ENCODE measurements around the gene PVALEF.

The PVALEF gene

GRCh38 chr17:81195941-81196495 is 30.7 kb downstream of the PVALEF start:
- no peak for DNase-seq (ENCODE audit: low read depth in 1 of 2, low spot score in 1 of 2)
- no peak overlapping the region for H3K4me3 ChIP-seq (replicated peaks; ENCODE audit: insufficient read depth, low read length)
- no peaks in the 10 kb centered on the region for H3K27me3 ChIP-seq (ENCODE audit: insufficient read depth, poor library complexity, severe bottlenecking)
- no peak overlapping the region for H3K27ac ChIP-seq (replicated peaks)
- TF ChIP-seq REST (IDR thresholded peaks at IDR 0.05; ENCODE audit: insufficient replicate concordance, low read depth) = no peak
- TF ChIP-seq SPI1 (IDR thresholded peaks at IDR 0.05; ENCODE audit: borderline replicate concordance, low read depth) = no peak
- TF ChIP-seq POLR2AphosphoS5 (IDR thresholded peaks at IDR 0.05; ENCODE audit: low read depth) = no peak
- TF ChIP-seq GABPA (IDR thresholded peaks at IDR 0.05; ENCODE audit: low read depth) = no peak
- TF ChIP-seq CTCF (IDR thresholded peaks at IDR 0.05; ENCODE audit: insufficient read depth, low read length) = no peak

GRCh38 chr17:81196505-81197408 is 31.4 kb downstream of the PVALEF start:
- Histone ChIP-seq H3K4me3 (replicated peaks; ENCODE audit: insufficient read depth, low read length) (no peak overlapping the region), H3K27ac (replicated peaks) (no peak overlapping the region), H3K27me3 (ENCODE audit: insufficient read depth, poor library complexity, severe bottlenecking) (no peaks in the 10 kb centered on the region)
- DNase-seq (ENCODE audit: low read depth in 1 of 2, low spot score in 1 of 2) = no peak
- TF ChIP-seq POLR2AphosphoS5 (IDR thresholded peaks at IDR 0.05; ENCODE audit: low read depth) (no peak), GABPA (IDR thresholded peaks at IDR 0.05; ENCODE audit: low read depth) (no peak), REST (IDR thresholded peaks at IDR 0.05; ENCODE audit: insufficient replicate concordance, low read depth) (no peak), SPI1 (IDR thresholded peaks at IDR 0.05; ENCODE audit: borderline replicate concordance, low read depth) (no peak), CTCF (IDR thresholded peaks at IDR 0.05; ENCODE audit: insufficient read depth, low read length) (no peak)

- no peak for DNase-seq (ENCODE audit: low read depth in 1 of 2, low spot score in 1 of 2)
- H3K27me3 ChIP-seq (ENCODE audit: insufficient read depth, poor library complexity, severe bottlenecking) = no peaks in the 10 kb centered on the region
- TF ChIP-seq REST (IDR thresholded peaks at IDR 0.05; ENCODE audit: insufficient replicate concordance, low read depth) (no peak), CTCF (IDR thresholded peaks at IDR 0.05; ENCODE audit: insufficient read depth, low read length) (no peak), GABPA (IDR thresholded peaks at IDR 0.05; ENCODE audit: low read depth) (no peak), SPI1 (IDR thresholded peaks at IDR 0.05; ENCODE audit: borderline replicate concordance, low read depth) (no peak), POLR2AphosphoS5 (IDR thresholded peaks at IDR 0.05; ENCODE audit: low read depth) (no peak)
Observed at GRCh38 chr17:81197409-81197795, 32.1 kb downstream of the PVALEF start.

More at GRCh38 chr17:81197409-81197795, 32.1 kb downstream of the PVALEF start:
- Histone ChIP-seq H3K27ac (replicated peaks) (no peak overlapping the region), H3K4me3 (replicated peaks; ENCODE audit: insufficient read depth, low read length) (no peak overlapping the region)
